ENCODE measurements around the gene TMPO.

TMPO gene

GRCh38 chr12:98578821-98579220 lies 63.4 kb downstream of the TMPO start:
- in situ Hi-C loops (cut with HindIII; ENCODE audit: low sequenced_read_pairs), result no loop called here
- DNase-seq (ENCODE audit: low read depth, low spot score), result peak; percentile 55
- TF ChIP-seq, protein P1, sequence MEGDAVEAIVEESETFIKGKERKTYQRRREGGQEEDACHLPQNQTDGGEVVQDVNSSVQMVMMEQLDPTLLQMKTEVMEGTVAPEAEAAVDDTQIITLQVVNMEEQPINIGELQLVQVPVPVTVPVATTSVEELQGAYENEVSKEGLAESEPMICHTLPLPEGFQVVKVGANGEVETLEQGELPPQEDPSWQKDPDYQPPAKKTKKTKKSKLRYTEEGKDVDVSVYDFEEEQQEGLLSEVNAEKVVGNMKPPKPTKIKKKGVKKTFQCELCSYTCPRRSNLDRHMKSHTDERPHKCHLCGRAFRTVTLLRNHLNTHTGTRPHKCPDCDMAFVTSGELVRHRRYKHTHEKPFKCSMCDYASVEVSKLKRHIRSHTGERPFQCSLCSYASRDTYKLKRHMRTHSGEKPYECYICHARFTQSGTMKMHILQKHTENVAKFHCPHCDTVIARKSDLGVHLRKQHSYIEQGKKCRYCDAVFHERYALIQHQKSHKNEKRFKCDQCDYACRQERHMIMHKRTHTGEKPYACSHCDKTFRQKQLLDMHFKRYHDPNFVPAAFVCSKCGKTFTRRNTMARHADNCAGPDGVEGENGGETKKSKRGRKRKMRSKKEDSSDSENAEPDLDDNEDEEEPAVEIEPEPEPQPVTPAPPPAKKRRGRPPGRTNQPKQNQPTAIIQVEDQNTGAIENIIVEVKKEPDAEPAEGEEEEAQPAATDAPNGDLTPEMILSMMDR (IDR thresholded peaks at IDR 0.05; ENCODE audit: low read depth, low read length), result no peak
- H3K4me3 ChIP-seq (ENCODE audit: low read depth, low read length), result no peak overlapping the region

DNA sequence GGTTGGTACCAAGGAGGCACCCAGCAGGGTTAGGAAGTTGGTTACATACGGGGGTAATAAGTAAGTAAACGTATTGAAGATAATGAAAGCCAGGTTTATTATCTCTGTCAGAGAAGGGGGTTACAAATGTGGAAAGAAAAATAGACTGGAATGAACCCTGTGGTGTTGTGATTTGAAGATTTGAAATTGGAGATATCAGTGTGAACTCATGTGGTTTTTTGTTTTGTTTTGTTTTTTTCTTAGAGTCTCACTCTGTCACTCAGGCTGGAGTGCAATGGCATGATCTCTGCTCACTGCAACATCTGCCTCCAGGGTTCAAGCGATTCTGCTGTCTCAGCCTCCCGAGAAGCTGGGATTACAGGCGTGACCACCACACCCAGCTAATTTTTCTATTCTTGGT lies 64.0 kb downstream of the TMPO start:
- DNase-seq (ENCODE audit: low read depth, low spot score), result peak; percentile 14
- in situ Hi-C loops (cut with HindIII; ENCODE audit: low sequenced_read_pairs), result no loop called here
- TF ChIP-seq, protein P1 (IDR thresholded peaks at IDR 0.05; ENCODE audit: low read depth, low read length), result no peak
- H3K4me3 ChIP-seq (ENCODE audit: low read depth, low read length), result no peak overlapping the region

DNA sequence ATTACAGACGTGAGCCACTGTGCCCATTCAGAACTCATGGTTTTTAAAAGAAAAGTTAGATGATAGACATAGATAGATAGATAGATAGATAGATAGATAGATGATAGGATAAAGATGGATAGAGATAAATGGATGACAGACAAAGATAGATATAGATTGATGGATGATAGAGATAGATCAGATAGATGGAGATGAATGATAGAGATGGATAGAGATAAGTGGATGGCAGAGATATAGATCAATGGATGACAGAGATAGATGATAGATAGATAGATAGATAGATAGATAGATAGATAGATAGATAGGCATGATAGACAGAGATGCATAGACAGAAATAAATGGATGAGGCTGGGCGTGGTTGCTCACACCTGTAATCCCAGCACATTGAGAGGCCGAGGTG lies 64.4 kb downstream of the TMPO start:
- TF ChIP-seq, protein P1 (IDR thresholded peaks at IDR 0.05; ENCODE audit: low read depth, low read length), result no peak
- DNase-seq (ENCODE audit: low read depth, low spot score), result no peak
- no peak overlapping the region for H3K4me3 ChIP-seq (ENCODE audit: low read depth, low read length)
- in situ Hi-C loops (cut with HindIII; ENCODE audit: low sequenced_read_pairs), result no loop called here

- TF ChIP-seq, protein P1 (IDR thresholded peaks at IDR 0.05; ENCODE audit: low read depth, low read length), result no peak
- in situ Hi-C loops (cut with HindIII; ENCODE audit: low sequenced_read_pairs), result no loop called here
- DNase-seq (ENCODE audit: low read depth, low spot score), result no peak
These were observed 65.3 kb downstream of the TMPO start for GRCh38 chr12:98580695-98581094.

DNA sequence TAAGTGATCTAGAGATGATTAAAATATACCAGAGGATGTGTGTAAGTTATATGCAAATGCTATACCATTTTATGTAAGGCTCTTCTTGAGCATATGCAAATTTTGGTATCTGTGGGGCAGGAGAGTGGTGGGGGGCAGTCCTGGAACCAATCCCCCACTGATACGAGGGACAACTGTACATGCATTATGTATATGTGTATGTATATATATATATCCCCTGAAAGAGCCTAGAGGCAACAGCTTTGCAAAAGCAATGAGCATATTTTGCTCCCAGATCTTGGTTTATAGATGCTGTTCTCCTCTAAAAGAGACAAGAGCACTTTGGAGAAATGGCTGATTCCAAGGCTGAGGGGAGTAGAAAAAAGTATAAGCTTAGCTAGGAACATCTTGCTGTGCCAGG lies 65.7 kb downstream of the TMPO start:
- in situ Hi-C loops (cut with HindIII; ENCODE audit: low sequenced_read_pairs), result no loop called here
- DNase-seq (ENCODE audit: low read depth, low spot score), result no peak
- no peak overlapping the region for H3K4me3 ChIP-seq (ENCODE audit: low read depth, low read length)
- TF ChIP-seq, protein P1 (IDR thresholded peaks at IDR 0.05; ENCODE audit: low read depth, low read length), result no peak

More at GRCh38 chr12:98580695-98581094, 65.3 kb downstream of the TMPO start:
- H3K4me3 ChIP-seq (ENCODE audit: low read depth, low read length), result no peak overlapping the region

DNA sequence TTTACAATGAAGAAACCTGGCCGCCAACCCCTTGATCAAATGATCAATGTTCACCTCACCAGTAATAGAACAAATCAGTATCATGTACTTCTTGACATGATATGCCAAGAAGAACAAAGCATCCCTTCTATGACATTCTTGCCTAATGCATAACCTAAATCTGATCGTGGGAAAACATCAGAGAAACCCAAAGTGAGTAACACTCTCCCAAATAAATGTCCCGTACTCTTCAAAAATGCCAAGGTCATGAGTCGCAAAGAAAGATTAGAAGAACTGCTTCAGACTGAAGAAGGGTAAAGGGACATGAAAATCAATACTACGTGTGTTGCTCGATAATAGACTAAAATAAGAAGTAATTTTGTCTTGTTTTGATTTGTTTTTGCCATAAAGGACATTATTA lies 66.7 kb downstream of the TMPO start:
- TF ChIP-seq, protein P1 (IDR thresholded peaks at IDR 0.05; ENCODE audit: low read depth, low read length), result no peak
- in situ Hi-C loops (cut with HindIII; ENCODE audit: low sequenced_read_pairs), result no loop called here
- DNase-seq (ENCODE audit: low read depth, low spot score), result no peak
- H3K4me3 ChIP-seq (ENCODE audit: low read depth, low read length), result no peak overlapping the region

DNA sequence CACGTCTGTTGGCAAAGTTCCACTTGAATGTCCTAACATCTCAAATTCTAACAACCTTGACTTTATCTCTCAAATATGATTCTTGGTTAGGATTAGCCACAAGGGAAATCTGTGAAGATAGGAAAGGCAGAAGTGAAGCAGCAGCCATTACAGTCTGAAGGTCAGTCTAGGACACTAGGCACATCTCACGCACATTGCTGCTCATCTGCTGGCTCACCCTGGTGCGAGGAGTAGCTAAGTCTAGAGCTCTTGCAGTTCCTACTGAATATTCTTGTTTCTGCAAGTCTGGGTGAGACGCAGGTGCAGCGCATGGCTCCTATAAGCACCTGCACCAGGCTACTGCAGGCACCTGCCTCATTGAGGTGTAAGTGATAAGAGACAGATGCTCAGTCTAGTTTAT lies 71.7 kb downstream of the TMPO start:
- H3K4me3 ChIP-seq (ENCODE audit: low read depth, low read length), result no peak overlapping the region
- DNase-seq (ENCODE audit: low read depth, low spot score), result no peak
- in situ Hi-C loops (cut with HindIII; ENCODE audit: low sequenced_read_pairs), result no loop called here
- TF ChIP-seq, protein P1 (IDR thresholded peaks at IDR 0.05; ENCODE audit: low read depth, low read length), result no peak

Data from astrocyte of the spinal cord (primary cell).